GM23338 (cell line): Measurements from ENCODE around the gene HELB. TPM values are rescaled to one million over a fixed set of nuclear protein-coding genes. Genes with fewer than 3 reads are reported as not detected.

Experiments
- ATAC-seq: fragments of 200-7000 bp; cut with Tn5 transposase; 3 replicates; pipeline ENCODE4 v1.9.1; 2020
- DNase-seq: peaks from one replicate; pipeline ENCODE4 v3.0.0-alpha.2; 2015; ENCODE audit warnings: low spot score
- H2AFZ ChIP-seq: fragments of 200-600 bp; sonication (generic); 2 replicates; pipeline ENCODE4 v1.8.0; 2016; ENCODE audit warnings: antibody characterized with exemption, mild to moderate bottlenecking, moderate library complexity
- H3F3A ChIP-seq: fragments of 200-600 bp; sonication (generic); replicated peaks from 2 replicates; pipeline ENCODE4 v1.8.0; 2017; ENCODE audit warnings: antibody characterized with exemption, mixed run types, low read depth
- H3K27ac ChIP-seq: fragments of 200-600 bp; sonication (generic); 2 replicates; pipeline ENCODE4 v1.6.1; 2016; ENCODE audit warnings: low read depth
- H3K27me3 ChIP-seq: fragments of 200-600 bp; sonication (generic); 2 replicates; pipeline ENCODE4 v1.8.0; 2016; ENCODE audit warnings: mild to moderate bottlenecking, mixed run types, moderate library complexity; ENCODE audit not compliant: insufficient read depth
- H3K36me3 ChIP-seq: fragments of 200-600 bp; sonication (generic); 2 replicates; pipeline ENCODE4 v1.8.0; 2016; ENCODE audit warnings: mild to moderate bottlenecking; ENCODE audit not compliant: insufficient read depth
- H3K4me1 ChIP-seq: fragments of 200-600 bp; sonication (generic); 2 replicates; pipeline ENCODE4 v1.8.0; 2016; ENCODE audit warnings: mild to moderate bottlenecking, moderate library complexity; ENCODE audit not compliant: insufficient read depth
- H3K4me2 ChIP-seq: fragments of 200-600 bp; sonication (generic); 2 replicates; pipeline ENCODE4 v1.7.1; 2017; ENCODE audit warnings: mixed run types
- H3K4me3 ChIP-seq: fragments of 200-600 bp; sonication (generic); 2 replicates; pipeline ENCODE4 v1.6.1; 2016; ENCODE audit warnings: mixed run types
- H3K79me2 ChIP-seq: fragments of 200-600 bp; sonication (generic); replicated peaks from 2 replicates; pipeline ENCODE4 v1.8.0; 2017; ENCODE audit warnings: mild to moderate bottlenecking; ENCODE audit not compliant: insufficient read depth
- H3K9me2 ChIP-seq: fragments of 200-600 bp; sonication (generic); 2 replicates; pipeline ENCODE4 v1.8.0; 2017; ENCODE audit not compliant: insufficient read depth
- H4K20me1 ChIP-seq: fragments of 200-600 bp; sonication (generic); replicated peaks from 2 replicates; pipeline ENCODE4 v1.8.0; 2017; ENCODE audit warnings: mild to moderate bottlenecking; ENCODE audit not compliant: insufficient read depth
- H3K27ac Mint-ChIP-seq: 2 replicates; pipeline ENCODE4 v1.8.0; 2020; ENCODE audit warnings: inconsistent platforms, mild to moderate bottlenecking, moderate library complexity, mixed read lengths
- H3K27me3 Mint-ChIP-seq: 3 replicates; pipeline ENCODE4 v1.8.0; 2022; ENCODE audit warnings: low read depth, mild to moderate bottlenecking, moderate library complexity, mixed read lengths, inconsistent platforms; ENCODE audit not compliant: insufficient read depth, poor library complexity
- H3K36me3 Mint-ChIP-seq: 3 replicates; pipeline ENCODE4 v1.8.0; 2021; ENCODE audit warnings: low read depth, mild to moderate bottlenecking, inconsistent platforms, moderate library complexity, mixed read lengths
- H3K4me1 Mint-ChIP-seq: 3 replicates; pipeline ENCODE4 v1.8.0; 2020; ENCODE audit warnings: mild to moderate bottlenecking, inconsistent platforms, mixed read lengths
- H3K4me3 Mint-ChIP-seq: 3 replicates; pipeline ENCODE4 v1.8.0; 2021; ENCODE audit warnings: moderate library complexity, mild to moderate bottlenecking, inconsistent platforms, mixed read lengths
- H3K9me3 Mint-ChIP-seq: 3 replicates; pipeline ENCODE4 v1.8.0; 2020; ENCODE audit warnings: moderate library complexity, mild to moderate bottlenecking, inconsistent platforms, mixed read lengths
- CREB1 ChIP-seq: fragments of 250-450 bp; sonication (Bioruptor Pico); IDR thresholded peaks from 2 replicates; pipeline ENCODE4 v1.5.0; 2020; ENCODE audit warnings: low read depth, mild to moderate bottlenecking, moderate library complexity
- EZH2 ChIP-seq: fragments of 200-600 bp; sonication (generic); IDR thresholded peaks from one replicate; pipeline ENCODE4 v1.8.0; 2017; ENCODE audit warnings: antibody characterized with exemption, mild to moderate bottlenecking, low read depth; ENCODE audit not compliant: unreplicated experiment
- EZH2phosphoT487 ChIP-seq: fragments of 200-600 bp; sonication (generic); IDR thresholded peaks from one replicate; pipeline ENCODE4 v1.8.1; 2018; ENCODE audit warnings: antibody characterized with exemption; ENCODE audit not compliant: unreplicated experiment
- JUNB ChIP-seq: IDR thresholded peaks from one replicate; pipeline ENCODE4 v1.6.1; 2016; ENCODE audit warnings: antibody characterized with exemption; ENCODE audit not compliant: unreplicated experiment
- REST ChIP-seq: IDR thresholded peaks from one replicate; pipeline ENCODE4 v1.6.1; 2018; ENCODE audit warnings: antibody characterized with exemption; ENCODE audit not compliant: unreplicated experiment
- STAT1 ChIP-seq: IDR thresholded peaks from one replicate; pipeline ENCODE4 v1.6.1; 2016; ENCODE audit warnings: antibody characterized with exemption; ENCODE audit not compliant: unreplicated experiment
- ZNF331 ChIP-seq: fragments of 250-450 bp; sonication (Bioruptor Pico); IDR thresholded peaks from 2 replicates; pipeline ENCODE4 v1.5.0; 2020; ENCODE audit warnings: low read depth, mild to moderate bottlenecking, moderate library complexity
- ZNF462 ChIP-seq: fragments of 250-450 bp; sonication (Bioruptor Pico); IDR thresholded peaks from 2 replicates; pipeline ENCODE4 v1.5.0; 2020; ENCODE audit warnings: mild to moderate bottlenecking, moderate library complexity
- polyA plus RNA-seq: library from polyadenylated mRNA; unstranded; fragments of >200 nt; fragmentation: Nextera tagmentation; extraction: Ambion mirVana; gene quantifications from 2 replicates; pipeline ENCODE4 v1.2.1, GENCODE V29; 2016
- total RNA-seq: library from RNA; depleted of rRNA; stranded (reverse); fragments of >200 nt; shearing (Covaris generic); gene quantifications from 2 replicates; pipeline ENCODE4 v1.2.3, GENCODE V29; 2014

The HELB gene
- total and polyA plus RNA-seq, 2 experiments from 2014 or later = 3.1 to 18.2 TPM

- no peak for TF ChIP-seq ZNF462 (CRISPR knock-in tag)
Observed at GRCh38 chr12:66314278-66314677, 12.0 kb downstream of the HELB start (continued).

GRCh38 chr12:66319266-66319954, 17.1 kb downstream of the HELB start:
- no peaks in the 10 kb centered on the region for H3K4me1 Mint-ChIP-seq
- no peaks in the 10 kb centered on the region for H3K9me3 Mint-ChIP-seq
- TF ChIP-seq ZNF331 (CRISPR knock-in tag) (no peak), STAT1 (no peak), CREB1 (CRISPR knock-in tag) (no peak), REST (no peak), EZH2 (no peak), EZH2phosphoT487 (no peak), JUNB (no peak)
- no peaks in the 10 kb centered on the region for H3K79me2 ChIP-seq
- H3F3A ChIP-seq = no peaks in the 10 kb centered on the region
- no peak overlapping the region for H2AFZ ChIP-seq
- no peaks in the 10 kb centered on the region for H3K9me2 ChIP-seq
- no peak overlapping the region for H3K4me3 Mint-ChIP-seq
- DNase-seq (no peak), ATAC-seq (no peak)
- no peak overlapping the region for H3K4me2 ChIP-seq
- H3K27me3 ChIP-seq = no peaks in the 10 kb centered on the region
- no peak overlapping the region for H3K4me3 ChIP-seq
- H4K20me1 ChIP-seq = no peaks in the 10 kb centered on the region
- no peak overlapping the region for H3K27ac Mint-ChIP-seq
- H3K36me3 Mint-ChIP-seq = no peaks in the 10 kb centered on the region
- H3K27ac ChIP-seq = no peak overlapping the region
- H3K27me3 Mint-ChIP-seq = no peaks in the 10 kb centered on the region
- H3K4me1 ChIP-seq = no peaks in the 10 kb centered on the region
- H3K36me3 ChIP-seq = no peaks in the 10 kb centered on the region
